ENCODE data around the gene ALG9. TPM values are rescaled to one million over a fixed set of nuclear protein-coding genes. Genes with fewer than 3 reads are reported as not detected.

Gene ALG9
- polyA plus RNA-seq, 1 donor = 54.3 TPM

- DNase-seq = no peak
Observed at GRCh38 chr11:111765320-111765983, 105.9 kb downstream of the ALG9 start.

GRCh38 chr11:111764621-111765020, 106.8 kb downstream of the ALG9 start:
- DNase-seq = no peak

GRCh38 chr11:111762981-111763643, 108.3 kb downstream of the ALG9 start:
- DNase-seq = no peak

- no peak for DNase-seq
Observed at GRCh38 chr11:111762526-111762925, 108.9 kb downstream of the ALG9 start.

DNA sequence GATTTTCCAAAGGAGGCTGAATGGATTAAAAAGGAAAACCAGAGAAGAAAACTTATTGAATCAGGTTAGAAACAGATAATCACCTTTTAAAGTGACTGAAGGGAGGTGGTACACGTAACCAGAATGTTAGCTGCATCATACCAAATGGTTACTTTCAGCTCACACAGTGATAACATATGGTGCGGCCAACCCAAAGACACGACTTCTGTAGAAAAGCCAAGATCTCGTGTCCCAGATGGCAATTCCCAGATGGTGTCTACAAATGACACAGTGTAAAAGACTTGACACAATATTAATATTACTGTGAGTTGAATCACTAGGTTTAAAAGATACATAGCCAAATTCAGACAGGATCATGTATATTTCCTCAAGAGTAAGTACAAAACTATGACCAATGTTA, 110.3 kb downstream of the ALG9 start:
- DNase-seq = no peak

- DNase-seq = no peak
Observed at GRCh38 chr11:111759778-111760407, 111.5 kb downstream of the ALG9 start.

DNA sequence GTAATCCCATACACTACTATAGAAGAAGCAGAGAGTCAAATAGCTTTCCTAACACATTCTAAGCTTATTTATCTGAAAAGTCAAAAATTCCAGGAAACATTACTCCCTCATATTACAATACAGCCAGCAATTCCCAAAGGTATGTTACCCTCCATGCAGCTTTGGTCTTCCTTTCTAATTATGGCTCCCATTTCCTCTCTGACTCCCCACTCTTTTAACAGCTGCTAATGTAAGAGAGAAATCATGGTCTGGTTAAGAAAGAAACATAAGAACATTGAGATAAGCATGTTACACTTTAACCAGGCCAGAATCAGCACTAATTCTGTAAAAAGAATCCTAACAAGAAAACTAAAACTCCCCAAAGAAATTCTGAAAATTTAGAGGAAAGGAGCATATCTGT, 112.0 kb downstream of the ALG9 start:
- DNase-seq = no peak

- no peak for DNase-seq
Observed at GRCh38 chr11:111756097-111756496, 115.3 kb downstream of the ALG9 start.

DNA sequence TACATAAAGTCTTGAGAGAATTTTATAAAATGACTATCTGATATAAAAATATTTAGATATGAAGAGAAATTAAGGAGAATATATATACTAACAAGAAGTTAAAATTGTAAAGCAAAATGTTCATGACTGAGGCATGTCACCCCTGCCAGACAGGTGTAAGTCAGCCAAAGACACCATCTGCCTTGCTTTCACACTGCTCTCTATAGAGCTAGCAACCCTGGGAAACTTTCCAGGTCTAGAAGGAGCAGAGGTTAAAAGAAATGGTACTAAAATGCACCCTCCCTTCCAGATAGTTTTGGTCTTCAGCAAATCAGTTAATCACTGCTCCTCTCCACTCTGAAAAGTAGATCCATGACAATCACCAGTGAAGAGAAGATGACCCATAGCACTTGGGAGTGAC, 121.7 kb downstream of the ALG9 start:
- DNase-seq = no peak

DNA sequence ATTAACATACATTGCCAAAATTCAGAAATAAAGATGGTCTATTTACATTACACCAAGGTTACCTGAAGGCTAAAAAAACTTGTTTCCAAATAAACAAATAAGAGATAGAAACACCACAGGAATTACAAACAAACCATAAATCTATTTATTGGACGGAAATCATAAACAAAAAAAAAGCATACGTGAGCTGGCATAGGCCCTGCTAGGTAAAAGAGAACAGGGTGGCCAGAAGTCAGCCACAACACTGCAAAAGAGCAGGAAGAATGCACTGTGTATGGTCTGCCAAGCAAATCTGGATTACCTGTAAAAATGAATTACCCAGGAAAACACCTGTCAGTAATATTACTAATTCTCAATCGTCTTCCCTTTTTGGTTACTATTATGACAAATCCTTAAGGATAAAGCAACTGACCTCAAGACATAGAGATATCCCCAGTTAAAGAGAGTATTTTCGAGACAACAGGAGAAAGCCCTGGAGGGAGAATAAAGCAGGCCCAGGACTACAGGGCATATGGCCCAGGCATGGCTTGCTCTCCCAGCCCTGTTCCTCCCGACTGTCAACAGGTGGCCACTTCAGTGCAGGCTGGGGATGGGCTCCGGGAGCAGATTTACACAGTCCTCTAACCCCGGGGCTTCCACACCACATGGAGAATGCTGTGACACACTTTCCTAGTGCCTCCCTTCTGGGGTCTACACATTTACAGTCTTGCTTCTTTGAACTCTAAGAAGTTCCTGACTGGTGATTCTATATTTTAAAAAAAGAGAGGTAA, 123.2 kb downstream of the ALG9 start:
- no peak for DNase-seq

GRCh38 chr11:111745719-111746504, 125.5 kb downstream of the ALG9 start:
- DNase-seq = no peak

DNA sequence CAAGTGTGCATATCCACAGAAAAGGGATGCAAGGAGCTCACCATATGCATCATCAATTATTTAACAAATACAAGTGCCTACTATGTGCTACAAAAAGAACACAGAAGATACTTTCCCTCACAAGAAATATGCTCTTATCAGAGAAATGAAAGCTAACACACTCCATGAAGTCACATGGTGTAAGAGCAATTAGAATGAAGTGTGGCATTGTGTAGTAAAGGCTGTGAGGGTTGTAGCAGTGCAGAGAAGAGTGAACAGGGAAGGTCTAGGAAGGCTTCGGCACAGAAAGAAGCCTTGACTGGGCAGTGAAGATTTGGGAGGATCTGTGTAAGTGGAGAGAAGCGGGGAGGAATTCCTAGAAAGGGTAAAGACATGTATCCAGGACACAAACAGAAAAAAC, 127.7 kb downstream of the ALG9 start:
- DNase-seq = no peak

DNA sequence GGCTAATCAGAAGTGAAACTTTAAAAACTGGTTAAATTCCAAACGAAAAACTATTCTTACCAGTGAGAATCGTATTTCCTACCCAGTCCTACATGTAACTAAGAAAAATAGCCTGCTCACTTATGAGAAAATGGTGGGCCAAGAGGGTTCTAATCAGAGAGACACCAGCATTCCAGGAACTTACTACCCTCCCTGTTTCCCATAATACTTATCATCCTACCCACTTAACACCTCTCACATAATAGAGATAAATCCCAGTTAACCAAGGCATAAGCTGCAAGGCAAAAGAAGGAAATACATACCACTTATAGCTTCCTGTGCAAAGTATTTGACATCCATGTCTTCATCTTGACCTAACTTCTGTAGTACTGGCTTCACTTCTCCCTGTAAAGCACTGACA, 129.6 kb downstream of the ALG9 start:
- no peak for DNase-seq

DNA sequence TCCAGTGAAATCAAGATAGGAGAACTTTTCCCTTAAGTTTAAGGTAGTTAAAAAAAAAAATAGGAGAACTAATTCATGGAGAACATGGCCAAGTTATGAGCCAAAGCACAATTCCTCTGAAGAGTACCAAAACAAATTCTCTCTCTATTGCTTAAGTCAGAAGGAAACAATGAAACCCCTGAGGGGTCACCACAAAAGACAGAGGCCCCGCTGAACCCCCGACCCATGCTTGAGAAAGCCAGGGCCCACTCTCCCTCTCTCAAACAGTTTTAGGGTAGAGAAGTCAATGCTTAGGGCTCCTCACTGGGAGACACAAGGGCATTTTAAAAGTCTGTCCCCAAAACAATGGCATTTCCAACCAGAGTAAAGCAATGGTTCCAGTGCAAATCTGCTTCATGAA, 132.1 kb downstream of the ALG9 start:
- DNase-seq = no peak

DNA sequence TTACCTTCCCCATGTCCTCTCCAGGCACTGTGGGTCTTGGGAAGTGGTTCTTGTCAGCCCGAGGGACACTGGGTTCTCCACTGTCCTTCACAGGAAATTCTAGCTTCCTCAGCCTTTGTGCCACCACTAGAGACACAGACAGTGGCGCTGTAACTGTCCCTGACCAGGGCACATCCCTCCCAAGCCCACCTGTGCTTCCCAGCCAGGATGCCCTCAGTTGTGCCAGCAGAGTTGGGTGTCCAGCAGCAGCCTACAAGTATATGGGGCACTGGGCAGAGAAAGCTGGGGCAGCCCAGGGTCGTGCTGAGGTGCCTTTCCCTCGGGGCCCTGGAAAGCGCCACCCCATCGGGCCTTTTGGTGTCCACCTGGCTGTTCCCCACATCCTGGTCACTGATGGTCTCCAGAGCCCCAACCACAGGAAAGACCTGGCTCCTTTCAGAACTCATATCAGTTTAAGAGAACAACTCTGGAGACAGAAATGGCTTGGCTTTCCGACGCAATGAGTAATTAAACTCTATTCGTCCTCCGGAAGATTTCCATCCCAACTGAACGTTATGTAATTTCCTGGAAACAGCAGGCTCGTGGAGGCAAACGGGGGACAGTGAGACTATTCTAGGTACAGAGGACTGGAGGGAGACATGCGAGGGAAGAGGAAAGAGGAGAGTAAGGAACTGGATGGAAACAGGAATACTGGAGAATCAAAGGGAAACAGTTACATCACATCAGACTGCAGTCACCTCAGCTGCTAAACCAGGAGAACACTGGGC, 133.8 kb downstream of the ALG9 start:
- no peak for DNase-seq

DNA sequence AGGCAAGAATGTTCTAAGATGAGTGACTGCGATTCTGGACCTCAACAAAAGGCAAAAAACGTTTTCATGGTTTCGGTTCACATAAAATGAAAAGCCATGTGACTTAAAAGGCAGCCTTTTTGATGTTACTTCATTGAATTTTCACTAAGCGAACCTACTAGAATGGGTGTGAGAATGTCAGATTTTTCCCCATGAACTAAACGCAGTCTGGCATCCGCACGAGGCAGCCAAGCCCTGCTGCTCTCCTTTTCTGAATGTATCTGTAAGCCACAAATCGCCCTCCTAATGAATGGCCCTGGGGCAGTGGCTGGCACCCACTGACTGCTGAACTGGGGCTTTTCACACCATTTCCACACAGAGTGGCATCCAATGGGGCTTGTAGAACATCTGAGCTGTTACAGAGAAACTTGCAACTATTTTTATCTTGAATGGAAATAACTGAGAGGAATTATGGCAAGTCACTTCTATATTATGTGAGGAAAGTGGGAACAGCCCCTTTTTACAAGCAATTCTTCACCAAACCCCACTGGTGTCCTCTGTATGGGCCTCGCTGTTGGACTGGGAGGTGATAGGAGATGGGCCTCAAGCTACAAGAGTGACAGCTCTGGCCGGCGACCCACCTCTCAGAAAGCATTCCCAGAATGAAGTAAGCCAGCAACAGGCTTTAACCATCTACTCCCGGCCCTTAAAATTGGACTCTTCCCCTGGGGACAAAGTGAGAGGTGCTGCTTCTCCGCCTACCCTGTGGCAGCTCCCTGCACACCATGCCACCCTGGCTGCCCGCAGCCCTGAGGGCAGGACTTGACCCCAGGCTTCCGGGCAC, 134.5 kb downstream of the ALG9 start:
- no peak for DNase-seq

Measured in left kidney (tissue), 2 donors.